HTR-8/SVneo (cell line): ENCODE data around the gene JAKMIP2.
"Not testable (repeated sequence)": the region's sequence is repeated elsewhere in the genome, so short reads cannot be mapped to it uniquely, and the experiment has no call there.

Experiments
- DNase-seq: peaks from one replicate; pipeline ENCODE4 v3.0.0; 2011; ENCODE audit warnings: low spot score, mixed read lengths; ENCODE audit not compliant: insufficient read length
- FAIRE-seq: peaks from 2 replicates; lab custom pipeline; 2011; peaks lifted over from hg19 to GRCh38; lab: Jason Lieb, UNC

Gene JAKMIP2

GRCh38 chr5:147668385-147668784 is 114.1 kb downstream of the JAKMIP2 start:
- FAIRE-seq (no peak), DNase-seq (no peak)

- FAIRE-seq, result no peak
- DNase-seq, result no peak
Observed at GRCh38 chr5:147667363-147667762, 115.2 kb downstream of the JAKMIP2 start.

- DNase-seq, result no peak
- no peak for FAIRE-seq
Observed at GRCh38 chr5:147666419-147666818, 116.1 kb downstream of the JAKMIP2 start.

GRCh38 chr5:147661541-147661940 is 121.0 kb downstream of the JAKMIP2 start:
- no peak for DNase-seq
- FAIRE-seq, result no peak

GRCh38 chr5:147659166-147659929 is 123.2 kb downstream of the JAKMIP2 start:
- FAIRE-seq, result no peak
- DNase-seq, result no peak

- no peak for DNase-seq
- no peak for FAIRE-seq
Observed at GRCh38 chr5:147658293-147658932, 124.1 kb downstream of the JAKMIP2 start.

GRCh38 chr5:147648597-147648996 is 133.9 kb downstream of the JAKMIP2 start:
- FAIRE-seq, result no peak
- no peak for DNase-seq

GRCh38 chr5:147645197-147645596 is 137.3 kb downstream of the JAKMIP2 start:
- DNase-seq, result no peak

GRCh38 chr5:147644460-147644859 is 138.1 kb downstream of the JAKMIP2 start:
- no peak for DNase-seq
- no peak for FAIRE-seq

More at GRCh38 chr5:147645197-147645596, 137.3 kb downstream of the JAKMIP2 start:
- no peak for FAIRE-seq

- FAIRE-seq (no peak), DNase-seq (no peak)
Observed at GRCh38 chr5:147643142-147643541, 139.4 kb downstream of the JAKMIP2 start.

GRCh38 chr5:147642666-147643065 is 139.9 kb downstream of the JAKMIP2 start:
- DNase-seq (no peak), FAIRE-seq (no peak)

GRCh38 chr5:147639321-147639720 is 143.2 kb downstream of the JAKMIP2 start:
- FAIRE-seq, result no peak
- DNase-seq, result no peak

GRCh38 chr5:147636729-147636984 is 145.9 kb downstream of the JAKMIP2 start:
- FAIRE-seq, result no peak

GRCh38 chr5:147635882-147636728 is 146.4 kb downstream of the JAKMIP2 start:
- DNase-seq (no peak), FAIRE-seq (no peak)

More at GRCh38 chr5:147636729-147636984, 145.9 kb downstream of the JAKMIP2 start:
- no peak for DNase-seq

- DNase-seq, FAIRE-seq: not testable (repeated sequence)
Observed at GRCh38 chr5:147635439-147635838, 147.1 kb downstream of the JAKMIP2 start.

GRCh38 chr5:147633173-147633572 is 149.4 kb downstream of the JAKMIP2 start:
- DNase-seq (no peak), FAIRE-seq (no peak)

GRCh38 chr5:147631428-147632003 is 151.0 kb downstream of the JAKMIP2 start:
- DNase-seq (no peak), FAIRE-seq (no peak)

GRCh38 chr5:147629196-147629595 is 153.3 kb downstream of the JAKMIP2 start:
- FAIRE-seq, result no peak
- DNase-seq, result no peak

GRCh38 chr5:147628058-147628895 is 154.3 kb downstream of the JAKMIP2 start:
- FAIRE-seq, result no peak
- peak; percentile 43 for DNase-seq

GRCh38 chr5:147626464-147626863 is 156.1 kb downstream of the JAKMIP2 start:
- no peak for DNase-seq
- FAIRE-seq, result no peak
